GM12875 (cell line): ENCODE results near the gene ARHGEF19.
"Not testable (repeated sequence)": the region's sequence is repeated elsewhere in the genome, so short reads cannot be mapped to it uniquely, and the experiment has no call there.

Source experiments
- H3K4me3 ChIP-seq: one replicate; pipeline ENCODE4 v1.5.1; 2011; ENCODE audit warnings: low read depth, low read length, control low read depth
- CTCF ChIP-seq: IDR thresholded peaks from 2 replicates; pipeline ENCODE4 v1.5.1; 2011; ENCODE audit warnings: low read depth, mild to moderate bottlenecking, control low read depth, inconsistent platforms, low read length, moderate library complexity, borderline replicate concordance; ENCODE audit not compliant: insufficient read depth

ARHGEF19 gene

GRCh38 chr1:16173447-16174260 is 38.8 kb downstream of the ARHGEF19 start:
- no peak for TF ChIP-seq CTCF
- no peak overlapping the region for H3K4me3 ChIP-seq

- no peak overlapping the region for H3K4me3 ChIP-seq
- TF ChIP-seq CTCF: no peak
Measured at GRCh38 chr1:16172964-16173446, 39.4 kb downstream of the ARHGEF19 start.

- no peak overlapping the region for H3K4me3 ChIP-seq
- no peak for TF ChIP-seq CTCF
Measured at GRCh38 chr1:16172218-16172830, 40.1 kb downstream of the ARHGEF19 start.

GRCh38 chr1:16171314-16172151 is 40.9 kb downstream of the ARHGEF19 start:
- no peak for TF ChIP-seq CTCF
- H3K4me3 ChIP-seq: no peak overlapping the region

- TF ChIP-seq CTCF: no peak
- no peak overlapping the region for H3K4me3 ChIP-seq
Measured at GRCh38 chr1:16170283-16170673, 42.2 kb downstream of the ARHGEF19 start.

GRCh38 chr1:16168622-16169360 is 43.7 kb downstream of the ARHGEF19 start:
- H3K4me3 ChIP-seq: no peak overlapping the region
- no peak for TF ChIP-seq CTCF

GRCh38 chr1:16168144-16168495 is 44.3 kb downstream of the ARHGEF19 start:
- H3K4me3 ChIP-seq: not testable (repeated sequence)
